Measurements from ENCODE around the gene UBE2L6. TPM values are rescaled to one million over a fixed set of nuclear protein-coding genes. Genes with fewer than 3 reads are reported as not detected.
A peak's percentile ranks its signal among the peaks of the same experiment; 100 is the strongest.

Gene UBE2L6
- total RNA-seq, 1 experiment from 2014 or later, result 38.8 TPM

- TF ChIP-seq ZNF512 (CRISPR knock-in tag; IDR thresholded peaks at IDR 0.05; ENCODE audit: borderline replicate concordance) (no peak), ZNF219 (CRISPR knock-in tag; IDR thresholded peaks at IDR 0.05; ENCODE audit: borderline replicate concordance) (no peak), ZNF121 (CRISPR knock-in tag; IDR thresholded peaks at IDR 0.05) (no peak), FOXP1 (CRISPR knock-in tag; IDR thresholded peaks at IDR 0.05; ENCODE audit: borderline replicate concordance) (no peak), CDX4 (CRISPR knock-in tag; IDR thresholded peaks at IDR 0.05; ENCODE audit: borderline replicate concordance) (no peak), NR2C2 (CRISPR knock-in tag; IDR thresholded peaks at IDR 0.05) (no peak), ATF1 (CRISPR knock-in tag; IDR thresholded peaks at IDR 0.05) (no peak)
Observed at GRCh38 chr11:57502376-57502775, 65.1 kb downstream of the UBE2L6 start (continued).

- ATAC-seq, result no peak
- peaks cover 40% of the 10 kb centered on the region for H3K4me1 Mint-ChIP-seq
- POLR2A ChIA-PET, result interaction anchor here (1.3 kb wide), 2 partner anchors 13 to 138 kb away, joined by 4 read pairs; partner anchors contain the start of gene SLC43A1
Observed at GRCh38 chr11:57501953-57502352, 65.5 kb downstream of the UBE2L6 start.

More at GRCh38 chr11:57501953-57502352, 65.5 kb downstream of the UBE2L6 start:
- no peak for DNase-seq (ENCODE audit: low spot score)
- H3K27ac Mint-ChIP-seq, result 0 out of 2 replicates have a peak overlapping the region, but pooled peaks have one; percentile 15
- H3K36me3 Mint-ChIP-seq, result peaks cover 7% of the 10 kb centered on the region
- TF ChIP-seq PRRX2 (CRISPR knock-in tag; IDR thresholded peaks at IDR 0.05) (no peak), RORB (CRISPR knock-in tag; IDR thresholded peaks at IDR 0.05) (no peak), RELA (CRISPR knock-in tag; IDR thresholded peaks at IDR 0.05; ENCODE audit: borderline replicate concordance) (no peak), FOXP1 (CRISPR knock-in tag; IDR thresholded peaks at IDR 0.05; ENCODE audit: borderline replicate concordance) (no peak), ERG (CRISPR knock-in tag; IDR thresholded peaks at IDR 0.05) (no peak), CBFB (CRISPR knock-in tag; IDR thresholded peaks at IDR 0.05; ENCODE audit: low read depth) (no peak), ZNF317 (CRISPR knock-in tag; IDR thresholded peaks at IDR 0.05; ENCODE audit: borderline replicate concordance, low read depth) (no peak), MAX (CRISPR knock-in tag; IDR thresholded peaks at IDR 0.05) (no peak), OVOL2 (CRISPR knock-in tag; IDR thresholded peaks at IDR 0.05; ENCODE audit: borderline replicate concordance) (no peak), FOXK1 (CRISPR knock-in tag; IDR thresholded peaks at IDR 0.05) (no peak), CTCF (IDR thresholded peaks at IDR 0.05) (no peak), HMGXB4 (CRISPR knock-in tag; IDR thresholded peaks at IDR 0.05) (no peak)
- H3K4me3 Mint-ChIP-seq, result no peak overlapping the region
- CTCF ChIA-PET, result interaction anchor here (0.7 to 4.8 kb wide), 10 partner anchors 9 to 284 kb away, joined by 3 to 66 read pairs (median 4); partner anchors contain the start of genes RTN4RL2 and SLC43A1
- H3K9me3 Mint-ChIP-seq, result no peaks in the 10 kb centered on the region
- H3K27me3 Mint-ChIP-seq (ENCODE audit: low read depth), result no peaks in the 10 kb centered on the region; the same call in 1 of the 2 replicates

Other genes with a start within 250 kb of the UBE2L6 start
- 109 to 127 TPM (median 125 TPM) in 3 replicates for gene TNKS1BP1, start 242.7 kb downstream of the UBE2L6 start, total RNA-seq (2021)
- gene SSRP1, start 231.8 kb downstream of the UBE2L6 start, total RNA-seq (2021), result 218 to 228 TPM (median 223 TPM) in 3 replicates
- gene P2RX3, start 229.3 kb downstream of the UBE2L6 start, total RNA-seq (2021), result 0.26 to 1.1 TPM (median 0.66 TPM) in 3 replicates
- not detected in 3 replicates for gene PRG3, start 186.5 kb downstream of the UBE2L6 start, total RNA-seq (2021)
- gene PRG2, start 177.0 kb downstream of the UBE2L6 start, total RNA-seq (2021), result 0.57 to 0.60 TPM in 2 of 3 replicates, not detected in the other
- 22.6 to 25.8 TPM (median 25.3 TPM) in 3 replicates for gene SLC43A3, start 140.6 kb downstream of the UBE2L6 start, total RNA-seq (2021)
- 13.8 to 15.5 TPM (median 14.3 TPM) in 3 replicates for gene RTN4RL2, start 107.1 kb downstream of the UBE2L6 start, total RNA-seq (2021)
- gene SLC43A1, start 52.0 kb downstream of the UBE2L6 start, total RNA-seq (2021), result 20.5 to 27.1 TPM (median 21.5 TPM) in 3 replicates
- 63.5 to 92.8 TPM (median 68.4 TPM) in 3 replicates for gene TIMM10, start 36.9 kb downstream of the UBE2L6 start, total RNA-seq (2021)
- gene SMTNL1, start 30.1 kb downstream of the UBE2L6 start, total RNA-seq (2021), result 0.26 to 0.39 TPM (median 0.34 TPM) in 3 replicates
- 49.1 to 51.8 TPM (median 50.2 TPM) in 3 replicates for gene SERPING1, start 30.0 kb upstream of the UBE2L6 start, total RNA-seq (2021)
- 0.15 to 0.30 TPM in 2 of 3 replicates, not detected in the other for gene YPEL4, start 82.2 kb upstream of the UBE2L6 start, total RNA-seq (2021)
- 24.5 to 26.3 TPM (median 24.6 TPM) in 3 replicates for gene CLP1, start 90.1 kb upstream of the UBE2L6 start, total RNA-seq (2021)
- gene ZDHHC5, start 100.4 kb upstream of the UBE2L6 start, total RNA-seq (2021), result 49.3 to 51.6 TPM (median 50.5 TPM) in 3 replicates
- 18.0 to 19.9 TPM (median 19.1 TPM) in 3 replicates for gene MED19, start 144.5 kb upstream of the UBE2L6 start, total RNA-seq (2021)
- gene TMX2, start 144.9 kb upstream of the UBE2L6 start, total RNA-seq (2021), result 84.9 to 85.7 TPM (median 85.4 TPM) in 3 replicates
- 251 to 266 TPM (median 259 TPM) in 3 replicates for gene SELENOH, start 173.8 kb upstream of the UBE2L6 start, total RNA-seq (2021)
- gene BTBD18, start 184.1 kb upstream of the UBE2L6 start, total RNA-seq (2021), result 0.09 to 0.14 TPM in 2 of 3 replicates, not detected in the other
- 164 to 165 TPM (median 164 TPM) in 3 replicates for gene CTNND1, start 194.1 kb upstream of the UBE2L6 start, total RNA-seq (2021)